GM21576 (cell line): ENCODE measurements around the gene CAMSAP1.

ENCODE experiments used
- ATAC-seq: cut with Tn5 transposase; IDR thresholded peaks from one replicate; pipeline ENCODE4 v1.9.1; 2021; ENCODE audit warnings: mild to moderate bottlenecking, moderate library complexity; ENCODE audit not compliant: unreplicated experiment

The CAMSAP1 gene

DNA sequence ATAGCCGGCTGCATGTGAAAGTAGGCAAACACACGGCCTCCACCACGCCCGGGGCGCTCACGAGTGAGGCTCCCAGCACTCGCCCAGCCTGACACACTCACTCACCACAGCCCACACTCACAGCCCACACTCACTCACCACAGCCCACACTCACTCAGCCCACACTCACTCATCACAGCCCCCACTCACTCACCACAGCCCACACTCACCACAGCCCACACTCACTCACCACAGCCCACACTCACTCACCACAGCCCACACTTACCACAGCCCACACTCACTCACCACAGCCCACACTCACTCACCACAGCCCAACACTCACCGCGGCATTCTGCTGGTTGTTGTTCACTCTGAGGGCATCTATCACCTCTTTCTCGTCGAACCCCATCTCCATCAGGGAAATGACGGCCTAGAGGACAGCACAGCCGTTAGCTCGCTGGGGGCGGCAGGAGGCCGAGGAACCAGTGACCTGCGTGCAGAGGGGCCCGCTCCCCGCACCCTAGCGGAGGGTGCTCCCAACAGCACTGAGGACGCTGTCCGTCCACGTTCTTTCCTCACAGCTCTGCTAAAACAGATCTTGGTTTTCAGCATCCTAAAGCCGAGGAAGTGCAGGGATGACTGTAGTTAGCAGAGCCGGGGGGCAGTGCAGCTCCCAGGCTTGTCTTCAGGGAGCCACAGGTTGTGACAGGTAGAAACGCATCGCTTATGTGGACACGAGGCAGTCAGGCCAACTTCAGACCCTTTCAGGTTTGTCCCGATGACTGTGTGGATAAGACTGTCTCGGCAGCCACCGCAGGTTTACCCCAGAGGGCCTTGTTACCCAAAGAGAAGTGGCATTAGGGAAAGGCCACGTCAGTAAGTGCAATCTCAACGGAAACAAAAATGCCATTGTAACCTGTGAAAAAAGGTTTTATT lies 32.3 kb upstream of the CAMSAP1 start:
- ATAC-seq: no peak

DNA sequence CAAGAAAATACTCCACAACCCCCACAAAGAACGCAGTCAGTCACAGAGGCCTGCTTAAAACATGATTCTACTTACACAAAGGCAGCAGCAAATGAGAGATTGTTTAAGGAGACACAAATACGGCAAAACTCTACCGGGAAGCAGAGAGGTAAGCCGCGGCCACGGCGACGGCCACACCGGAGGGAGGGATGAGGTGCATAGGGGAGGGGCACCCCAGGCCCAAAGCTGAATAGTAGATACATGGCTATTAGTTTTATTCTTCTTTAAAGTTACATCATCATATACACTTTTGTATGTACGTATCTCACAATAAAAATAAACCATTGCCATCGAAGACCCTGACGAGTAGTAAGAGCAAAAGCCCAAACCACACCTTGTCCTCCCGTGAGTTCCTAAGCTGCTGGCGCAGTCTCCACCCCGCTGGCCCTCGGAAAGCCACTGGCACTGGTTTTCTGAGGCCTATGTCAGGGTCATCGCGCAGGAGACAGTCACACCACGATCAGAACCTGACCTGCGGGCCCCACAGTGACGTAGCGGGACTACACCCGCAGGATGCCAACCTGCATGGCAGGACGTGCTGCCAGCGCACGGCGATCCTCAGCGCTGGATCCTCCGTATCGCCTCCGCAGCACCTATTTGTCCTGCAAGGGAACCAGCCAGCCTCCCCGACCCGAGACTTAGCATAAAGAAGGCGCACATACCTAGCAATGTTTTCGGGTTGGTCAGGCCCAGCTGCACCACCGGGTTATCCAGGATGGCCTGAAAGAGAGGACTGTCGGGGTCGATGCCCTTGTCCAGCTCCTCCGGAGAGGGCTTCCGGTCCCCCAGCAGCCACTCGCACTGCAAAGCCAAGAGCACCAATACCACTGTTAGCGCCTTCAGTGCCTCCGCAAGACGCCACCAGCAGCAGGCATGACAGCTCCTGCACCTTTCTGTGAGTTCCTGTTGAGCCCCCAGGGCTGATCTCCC lies 30.5 kb upstream of the CAMSAP1 start:
- ATAC-seq: no peak

DNA sequence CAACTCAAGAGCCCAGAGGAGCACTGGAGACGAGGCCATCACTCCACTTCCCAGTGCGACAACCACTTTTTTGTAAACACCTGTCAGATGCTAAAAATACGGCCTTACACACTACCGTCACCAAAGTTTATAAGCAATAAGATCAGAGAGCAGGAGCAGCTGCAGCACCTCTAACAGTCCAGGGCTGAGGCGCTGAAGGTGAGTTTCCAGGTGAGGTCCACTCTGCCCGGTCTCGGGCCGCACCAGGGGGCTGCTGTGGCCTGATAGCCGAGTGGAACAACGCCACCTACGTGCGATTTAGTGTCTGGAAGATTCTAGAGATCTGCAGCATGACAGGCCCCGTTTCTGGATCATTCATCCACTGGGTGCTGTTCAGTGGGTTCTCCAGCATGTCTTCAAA lies 25.8 kb upstream of the CAMSAP1 start:
- ATAC-seq: no peak

DNA sequence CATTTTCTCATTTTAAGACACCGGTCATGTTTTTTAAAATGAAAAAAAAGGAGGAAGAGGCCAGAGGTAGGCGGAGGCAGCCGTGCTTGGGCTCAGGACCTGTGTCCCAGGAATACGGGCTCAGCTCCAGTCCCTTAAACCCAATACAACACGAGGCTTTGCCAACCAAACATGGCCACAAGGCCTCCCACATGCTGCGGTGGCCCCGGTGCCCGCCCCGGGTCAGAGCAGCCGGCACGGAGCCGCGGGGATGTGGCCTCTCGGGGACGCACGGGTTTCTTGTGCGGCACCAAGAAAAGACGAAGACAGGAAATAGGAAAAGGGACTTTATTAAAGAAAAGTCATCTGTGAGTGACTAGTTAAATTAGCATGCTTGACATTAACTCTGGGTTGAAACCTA lies 25.3 kb upstream of the CAMSAP1 start:
- ATAC-seq: no peak

DNA sequence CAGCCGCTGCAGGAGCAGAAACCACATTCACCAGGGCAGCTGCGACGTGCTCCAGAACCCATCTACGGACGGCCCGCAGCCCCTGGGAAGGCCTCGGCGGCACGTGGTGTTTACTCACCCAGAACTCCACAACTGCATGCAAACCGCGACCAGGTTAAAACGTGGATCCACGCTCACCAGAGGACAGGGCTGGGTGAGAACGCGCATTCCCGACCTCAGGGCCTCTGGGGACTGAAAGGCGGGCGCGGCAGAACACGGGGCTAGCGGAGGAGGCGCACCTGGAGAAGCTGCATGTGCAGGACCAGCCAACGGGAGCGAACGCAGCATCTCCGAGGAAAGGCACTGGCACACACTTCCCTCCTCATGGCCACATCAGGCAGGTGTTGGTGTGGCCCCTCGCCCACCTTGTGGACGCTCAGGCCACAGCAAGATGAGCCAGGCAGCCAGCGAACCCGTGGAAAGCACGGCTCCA lies 24.0 kb upstream of the CAMSAP1 start:
- ATAC-seq: no peak

DNA sequence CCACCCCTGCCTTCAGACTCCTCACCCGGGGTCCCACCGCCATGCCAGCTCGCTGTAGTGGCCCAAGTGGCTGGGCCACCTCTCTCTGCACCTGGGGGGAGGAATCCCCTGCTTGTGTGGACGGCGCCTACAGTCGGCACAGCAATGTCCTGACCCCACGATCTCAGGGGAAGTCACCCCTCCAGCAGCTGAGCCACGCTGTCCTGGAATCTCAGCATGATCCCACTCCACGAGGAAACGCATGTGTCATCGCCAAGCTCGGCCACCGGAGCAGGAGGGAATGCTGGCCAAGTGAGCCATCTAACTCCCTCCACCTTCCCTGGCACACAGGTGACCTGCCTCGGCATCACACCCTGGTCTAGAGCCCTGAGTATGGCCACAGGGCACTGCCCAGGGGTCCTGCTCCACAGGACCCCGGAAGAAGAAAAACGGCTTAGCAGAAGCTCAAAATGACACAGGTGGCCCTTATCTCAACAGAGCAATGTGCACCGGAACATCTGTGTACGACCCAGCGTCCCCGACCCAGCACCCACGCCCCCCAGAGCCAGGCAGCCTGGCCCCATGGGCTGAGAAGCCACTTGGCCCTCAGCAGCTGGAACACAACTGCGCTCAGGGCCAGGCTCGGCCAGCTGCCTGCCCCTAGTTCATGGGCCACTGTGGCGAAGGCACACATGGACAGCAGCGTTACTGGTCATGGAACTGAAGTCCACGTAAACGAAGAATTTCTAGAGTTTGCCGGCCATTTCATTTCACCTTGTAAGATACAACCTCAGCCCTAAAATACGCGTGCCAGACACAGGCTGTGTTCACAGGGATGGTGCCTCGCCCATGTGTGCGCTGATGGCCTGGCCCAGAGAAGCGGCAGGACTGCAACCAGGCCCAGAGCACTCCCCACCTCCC lies 23.4 kb upstream of the CAMSAP1 start:
- no peak for ATAC-seq

DNA sequence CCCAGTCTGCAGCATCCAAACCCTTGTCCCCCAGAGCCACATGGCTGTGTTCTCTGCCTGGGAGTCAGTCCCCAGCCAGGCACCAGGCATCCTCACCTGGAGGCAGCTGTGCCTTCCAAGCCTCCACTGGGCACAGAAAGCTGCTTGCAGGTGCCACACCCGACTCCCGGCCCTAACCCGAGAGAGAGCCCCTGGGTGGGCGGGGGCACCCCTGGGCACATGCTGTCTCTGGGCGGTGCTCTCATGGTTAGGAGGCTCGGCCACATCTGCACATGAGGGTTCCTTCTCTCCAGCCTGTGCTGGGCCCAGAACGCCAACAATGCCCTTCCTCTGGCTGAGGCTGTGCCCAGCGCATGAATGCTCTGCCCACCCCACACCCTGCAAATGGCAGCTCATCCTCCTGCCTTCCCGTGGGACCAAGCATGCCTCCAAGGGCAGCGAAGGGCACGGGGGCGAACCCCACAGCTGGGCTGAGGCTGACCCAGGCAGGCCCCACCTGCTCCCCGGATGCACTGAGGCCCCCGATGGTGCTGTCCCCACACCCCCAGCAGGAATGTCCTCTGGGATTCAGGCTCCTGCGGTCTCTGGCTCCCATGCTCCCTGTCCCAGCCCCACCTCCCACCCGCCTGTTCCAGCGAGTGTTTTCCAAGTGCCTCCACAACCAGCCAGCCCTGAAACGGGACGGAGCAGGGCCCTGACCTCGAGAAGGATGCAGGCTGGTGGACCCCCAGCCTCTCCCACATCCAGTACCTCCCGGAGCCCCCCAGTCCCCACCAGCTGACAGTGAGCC lies 22.5 kb upstream of the CAMSAP1 start:
- ATAC-seq: no peak

DNA sequence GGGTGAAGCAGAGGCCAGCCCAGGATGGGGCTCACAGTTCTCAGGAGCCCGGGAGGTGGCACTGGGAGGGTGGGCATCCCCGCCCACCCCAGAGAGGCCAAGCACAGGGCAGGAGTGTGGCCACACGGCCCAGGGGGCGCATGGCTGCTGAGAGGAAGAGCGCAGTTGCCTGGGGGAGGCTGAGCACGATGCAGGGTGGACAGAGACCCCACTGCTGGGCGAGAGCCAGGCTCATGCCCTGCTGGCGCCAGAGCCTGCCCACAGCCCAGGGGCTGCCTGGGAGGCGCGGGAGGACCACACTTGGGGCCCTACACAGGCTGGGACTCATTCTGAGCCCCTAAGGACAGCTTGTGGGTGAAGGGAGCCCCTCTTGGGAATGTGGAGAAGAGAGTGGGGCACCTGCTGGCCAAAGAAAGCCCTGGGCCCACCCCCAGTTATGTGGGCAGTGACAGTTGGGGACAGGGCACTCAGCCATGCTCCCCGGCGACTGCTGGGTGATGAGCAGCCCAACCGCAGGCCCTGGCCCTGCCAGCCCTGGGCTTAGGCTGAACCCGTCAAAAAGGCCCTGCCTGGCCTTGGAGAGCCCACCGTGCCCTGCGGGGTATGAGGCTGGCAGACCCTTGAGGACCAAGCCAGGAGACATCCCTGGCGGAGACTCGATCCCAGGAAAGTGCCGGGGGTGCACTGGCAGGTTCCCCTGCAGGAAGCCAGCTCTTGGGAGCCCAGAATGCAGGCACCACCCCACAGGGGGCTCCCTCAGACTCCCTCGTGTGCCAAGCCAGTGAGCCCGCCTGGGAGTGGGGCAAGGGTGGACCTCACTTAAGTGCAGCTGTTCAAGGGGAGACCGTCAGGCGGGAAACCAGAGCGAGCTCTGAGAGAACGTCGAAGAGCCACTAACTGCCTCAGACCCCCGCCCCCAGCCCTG lies 21.6 kb upstream of the CAMSAP1 start:
- ATAC-seq: no peak

DNA sequence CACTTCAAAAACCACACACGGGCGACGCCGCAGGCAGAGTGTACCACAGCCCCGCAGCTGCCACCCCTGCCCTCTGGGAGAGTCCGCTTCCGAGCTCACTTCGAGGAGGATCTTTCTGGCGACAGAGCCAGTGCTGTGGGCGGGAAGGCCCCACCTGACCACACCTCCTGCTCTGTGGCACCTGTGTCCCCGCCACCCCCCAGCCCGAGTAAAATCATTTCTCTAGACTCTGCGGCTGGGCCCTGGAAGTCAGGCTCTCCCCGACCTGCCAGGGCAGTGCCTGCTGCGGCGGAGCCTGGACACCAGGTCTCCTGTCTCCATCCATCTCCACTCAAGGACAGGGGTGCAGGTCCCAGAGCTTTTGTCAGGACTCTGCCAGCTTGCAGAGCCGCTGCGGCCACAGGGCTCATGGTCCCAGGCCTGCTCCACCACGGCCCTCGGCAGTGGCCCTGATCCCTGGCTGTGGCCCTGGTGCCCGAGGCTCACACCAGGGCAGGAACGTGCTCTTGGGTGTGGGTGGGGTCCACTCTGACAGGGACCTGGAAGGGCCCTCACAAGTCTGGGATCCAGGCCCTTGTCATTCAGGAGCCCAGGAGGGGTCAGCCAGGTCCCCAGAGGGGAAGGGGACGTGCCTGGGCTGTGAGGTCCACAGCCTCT lies 20.9 kb upstream of the CAMSAP1 start:
- no peak for ATAC-seq

DNA sequence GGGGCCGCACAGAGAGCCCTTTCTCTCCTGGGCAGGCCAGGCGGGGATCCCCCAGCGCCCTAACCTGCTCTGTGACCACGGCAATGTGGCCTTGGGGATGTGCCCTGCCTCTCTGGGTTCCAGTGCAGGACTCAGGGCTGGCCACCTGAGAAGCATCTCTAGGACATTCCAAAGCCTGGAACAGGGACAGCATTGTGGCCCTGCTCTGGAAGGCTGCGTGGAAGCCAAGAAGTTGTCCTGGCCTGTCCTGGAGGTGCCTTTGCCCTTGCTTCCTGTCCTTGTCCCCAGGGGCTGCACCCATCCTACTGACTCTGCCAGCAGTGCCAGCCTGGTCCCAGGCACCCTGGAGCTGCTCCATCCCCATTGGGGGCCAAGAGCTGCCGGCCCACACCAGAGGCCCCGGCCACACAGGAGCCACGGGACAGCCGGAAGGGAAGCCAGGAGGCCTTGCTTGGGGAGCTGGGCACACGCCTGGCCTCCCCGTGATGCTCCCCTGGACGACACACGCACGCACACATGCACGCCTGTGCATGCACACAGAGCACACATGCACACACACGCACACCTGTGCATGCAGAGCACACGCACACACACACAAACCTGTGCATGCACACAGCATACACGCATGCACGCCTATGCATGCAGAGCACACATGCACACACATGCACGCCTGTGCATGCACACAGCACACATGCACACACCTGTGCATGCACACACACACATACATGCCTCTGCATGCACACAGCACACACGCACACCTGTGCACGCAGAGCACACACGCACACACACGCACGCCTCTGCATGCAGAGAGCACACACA lies 20.1 kb upstream of the CAMSAP1 start:
- no peak for ATAC-seq

DNA sequence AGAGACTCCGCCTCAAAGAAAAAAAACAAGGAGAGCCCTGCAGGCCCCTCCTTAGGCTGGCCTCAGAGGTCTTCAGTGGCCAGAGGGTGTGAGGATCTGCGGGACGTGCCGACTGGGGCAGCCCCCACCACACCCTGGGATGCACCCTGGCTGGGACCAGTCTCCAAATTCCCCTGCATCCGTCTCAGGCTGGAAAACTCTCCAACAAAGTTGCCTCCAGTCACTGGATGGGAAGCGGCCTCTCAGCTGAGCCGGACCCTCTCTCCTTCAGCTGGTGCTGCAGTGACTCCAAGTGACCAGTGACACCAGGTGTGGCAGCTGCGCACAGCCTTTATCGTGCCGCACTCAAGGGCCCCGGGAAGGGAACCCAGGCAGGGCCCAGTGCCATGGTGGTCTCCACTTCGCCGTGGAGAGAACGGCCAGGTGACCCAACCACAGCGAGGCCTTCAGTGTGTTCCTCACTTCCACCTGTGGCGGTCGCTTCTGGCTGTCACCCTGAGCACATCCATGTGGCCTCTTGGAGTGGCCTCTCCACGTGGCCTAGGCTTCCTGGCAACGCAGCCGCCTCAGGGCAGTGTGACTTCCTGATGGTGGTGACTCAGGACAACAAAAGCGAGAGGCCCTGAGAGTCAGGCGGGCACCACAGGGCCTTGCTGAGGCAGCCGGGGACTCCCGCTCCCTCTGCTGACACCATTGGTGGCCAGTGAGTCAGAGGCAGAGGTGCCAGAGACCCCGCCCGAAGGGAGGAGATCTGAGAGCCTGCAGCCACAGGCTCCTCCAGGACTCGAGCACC lies 19.3 kb upstream of the CAMSAP1 start:
- no peak for ATAC-seq

DNA sequence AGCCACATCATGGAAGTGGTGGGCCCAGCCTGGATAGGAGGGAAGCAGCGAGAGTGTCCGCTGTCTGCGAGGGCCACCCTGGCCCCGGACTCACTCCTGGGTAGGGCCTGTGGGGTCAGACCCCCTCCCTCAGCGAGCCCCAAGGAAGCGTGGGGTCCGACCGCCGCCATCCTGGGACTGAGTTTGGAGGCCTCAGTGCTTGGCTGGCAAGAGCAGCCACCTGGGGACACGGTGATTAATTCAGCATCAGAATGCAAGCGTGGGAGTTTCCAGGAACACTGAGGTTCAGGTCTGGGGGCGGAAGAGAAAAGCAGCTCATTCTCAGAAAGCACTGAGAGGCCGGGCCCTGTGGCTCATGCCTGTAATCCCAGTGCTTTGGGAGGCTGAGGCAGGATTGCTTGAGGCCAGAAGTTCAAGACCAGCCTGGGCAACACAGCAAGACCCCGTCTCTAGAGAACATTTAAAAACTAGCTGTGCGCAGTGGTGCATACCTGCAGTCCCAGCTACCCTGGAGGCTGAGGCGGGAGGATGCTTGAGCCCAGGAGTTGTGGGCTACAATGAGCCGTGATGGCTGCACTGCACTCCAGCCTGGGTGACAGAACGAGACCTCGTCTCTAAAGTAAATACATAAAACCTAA lies 18.3 kb upstream of the CAMSAP1 start:
- no peak for ATAC-seq

DNA sequence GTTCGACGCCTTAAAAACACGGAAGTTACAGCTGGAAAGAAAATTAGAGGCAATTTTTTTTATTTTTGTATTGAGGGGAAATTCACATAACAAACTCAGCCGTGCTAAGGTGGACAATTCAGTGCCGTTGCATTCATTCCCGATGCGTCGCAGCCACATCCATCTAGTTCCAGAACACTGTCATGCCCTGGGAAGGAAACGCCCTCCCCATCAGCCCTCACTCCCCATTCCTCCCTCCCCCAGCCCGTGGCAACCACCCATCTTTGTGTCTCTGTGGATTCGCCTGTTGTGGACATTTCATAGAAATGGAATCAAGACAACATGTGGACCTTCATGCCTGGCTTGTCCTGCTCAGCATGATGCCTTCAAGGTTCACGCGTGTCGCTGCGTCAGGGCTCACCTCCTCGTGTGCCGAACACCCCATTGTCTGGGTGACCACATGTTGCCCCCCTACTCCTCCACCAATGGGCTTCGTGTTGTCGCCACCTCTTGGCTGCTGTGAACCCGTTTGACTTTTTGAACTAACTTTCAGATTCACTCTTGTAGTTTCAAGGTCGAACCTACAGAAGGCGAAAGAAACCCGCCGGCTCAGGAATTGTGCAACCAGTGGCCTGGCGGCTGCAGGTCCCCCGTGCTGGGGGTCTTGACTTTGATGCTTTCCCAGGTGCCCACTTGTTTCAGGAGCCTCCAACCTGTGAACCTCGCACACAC lies 17.4 kb upstream of the CAMSAP1 start:
- no peak for ATAC-seq

DNA sequence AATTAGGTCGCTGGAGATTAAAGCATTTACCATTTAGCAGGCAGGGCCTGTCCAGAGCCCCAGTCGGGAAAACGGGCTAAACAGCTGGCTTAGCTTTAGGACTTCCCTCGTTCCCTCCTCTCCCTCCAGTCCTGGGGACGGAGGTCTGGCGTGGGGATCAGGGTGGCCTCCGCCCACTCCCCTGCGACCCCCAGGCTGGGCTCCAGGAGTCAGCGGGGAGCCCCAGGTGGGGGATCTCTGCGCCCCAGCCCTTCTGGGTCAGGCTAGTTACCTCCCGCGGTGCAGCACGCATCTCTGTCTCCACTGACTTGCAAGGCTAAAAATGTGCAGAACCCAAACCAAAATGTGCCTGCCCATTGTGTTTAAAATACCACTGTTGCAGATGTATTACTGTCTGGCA lies 16.2 kb upstream of the CAMSAP1 start:
- ATAC-seq: no peak

DNA sequence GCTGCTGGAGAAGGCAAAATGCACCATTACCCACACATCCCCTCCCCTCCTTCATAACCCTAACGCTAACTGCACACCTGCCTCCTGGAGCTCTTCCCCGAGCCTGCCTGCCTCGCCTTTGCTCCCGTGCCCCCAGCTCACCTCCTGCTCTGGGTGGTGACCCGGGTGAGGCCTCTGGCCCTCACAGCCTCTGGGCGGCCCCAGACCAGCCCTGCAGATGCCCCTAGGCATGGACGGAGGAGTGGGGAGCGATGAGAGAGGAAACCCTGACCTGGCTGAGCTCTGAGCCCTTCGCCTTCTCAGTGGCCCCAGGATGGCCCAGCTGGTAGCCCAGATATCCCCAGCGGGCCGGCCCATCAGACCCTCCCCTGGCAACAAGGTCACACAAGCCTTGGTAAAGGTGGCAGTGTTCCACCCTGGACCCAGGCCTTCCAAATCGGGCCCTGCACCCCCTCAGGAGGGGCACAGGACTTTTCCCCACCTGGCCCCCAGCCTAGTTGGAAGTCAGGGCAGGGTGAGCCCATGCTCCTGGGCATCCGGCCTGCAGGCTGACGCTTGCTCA lies 14.5 kb upstream of the CAMSAP1 start:
- ATAC-seq: no peak
